ENCODE measurements around the gene IPO9. TPM values are rescaled to one million over a fixed set of nuclear protein-coding genes. Genes with fewer than 3 reads are reported as not detected.

Gene IPO9
- total RNA-seq, 4 donors from 2014 or later: 9.6 to 23.1 (median 13.4) TPM

- DNase-seq: no peak
- Histone ChIP-seq H3K27me3 (no peaks in the 10 kb centered on the region), H3K4me1 (no peaks in the 10 kb centered on the region), H3K4me3 (no peak overlapping the region), H3K27ac (no peak overlapping the region), H3K36me3 (peaks cover 0 to 81% (median 0%) of the 10 kb centered on the region in 3 donors), H3K9me3 (no peaks in the 10 kb centered on the region)
- no peak for TF ChIP-seq CTCF (IDR thresholded peaks at IDR 0.05)
- no peak for TF ChIP-seq POLR2A (IDR thresholded peaks at IDR 0.05)
These were observed 19.1 kb upstream of the IPO9 start for GRCh38 chr1:201809876-201810275.

GRCh38 chr1:201810466-201811216, 18.3 kb upstream of the IPO9 start:
- no peaks in the 10 kb centered on the region for H3K4me1 ChIP-seq
- H3K36me3 ChIP-seq: peaks cover 0 to 81% (median 0%) of the 10 kb centered on the region in 3 donors
- no peak for DNase-seq
- H3K9me3 ChIP-seq: no peaks in the 10 kb centered on the region
- no peak for TF ChIP-seq CTCF (IDR thresholded peaks at IDR 0.05)
- no peak for TF ChIP-seq POLR2A (IDR thresholded peaks at IDR 0.05)
- no peaks in the 10 kb centered on the region for H3K27me3 ChIP-seq
- no peak overlapping the region for H3K27ac ChIP-seq
- no peak overlapping the region for H3K4me3 ChIP-seq

- H3K4me1 ChIP-seq: no peaks in the 10 kb centered on the region
- no peak for DNase-seq
- TF ChIP-seq POLR2A (IDR thresholded peaks at IDR 0.05) (no peak), CTCF (IDR thresholded peaks at IDR 0.05) (no peak)
- H3K4me3 ChIP-seq: no peak overlapping the region
- H3K27me3 ChIP-seq: no peaks in the 10 kb centered on the region
- H3K27ac ChIP-seq: no peak overlapping the region
- H3K36me3 ChIP-seq: peaks cover 0 to 66% (median 0%) of the 10 kb centered on the region in 3 donors
- H3K9me3 ChIP-seq: no peaks in the 10 kb centered on the region
These were observed 15.7 kb upstream of the IPO9 start for GRCh38 chr1:201813226-201813625.

GRCh38 chr1:201816309-201816854, 12.6 kb upstream of the IPO9 start:
- DNase-seq: no peak
- Histone ChIP-seq H3K27me3 (no peaks in the 10 kb centered on the region), H3K36me3 (peaks cover 0 to 66% (median 0%) of the 10 kb centered on the region in 3 donors), H3K27ac (no peak overlapping the region), H3K4me3 (no peak overlapping the region), H3K9me3 (no peaks in the 10 kb centered on the region), H3K4me1 (no peaks in the 10 kb centered on the region)
- TF ChIP-seq POLR2A (IDR thresholded peaks at IDR 0.05) (no peak), CTCF (IDR thresholded peaks at IDR 0.05) (no peak)

- H3K27me3 ChIP-seq: no peaks in the 10 kb centered on the region
- DNase-seq: no peak
- TF ChIP-seq CTCF (IDR thresholded peaks at IDR 0.05): no peak
- TF ChIP-seq POLR2A (IDR thresholded peaks at IDR 0.05): no peak
- H3K4me3 ChIP-seq: no peak overlapping the region
- no peaks in the 10 kb centered on the region for H3K4me1 ChIP-seq
- H3K27ac ChIP-seq: no peak overlapping the region
- H3K9me3 ChIP-seq: no peaks in the 10 kb centered on the region
- H3K36me3 ChIP-seq: peaks cover 0 to 51% (median 0%) of the 10 kb centered on the region in 3 donors
These were observed 9.8 kb upstream of the IPO9 start for GRCh38 chr1:201818971-201819750.

Data from Peyer's patch (tissue), 4 donors.